GM23338 (cell line): ENCODE measurements around the gene MORC2. TPM values are rescaled to one million over a fixed set of nuclear protein-coding genes. Genes with fewer than 3 reads are reported as not detected.

Experiments
- ATAC-seq: fragments of 200-7000 bp; cut with Tn5 transposase; 3 replicates; pipeline ENCODE4 v1.9.1; 2020
- DNase-seq: peaks from one replicate; pipeline ENCODE4 v3.0.0-alpha.2; 2015; ENCODE audit warnings: low spot score
- H2AFZ ChIP-seq: fragments of 200-600 bp; sonication (generic); 2 replicates; pipeline ENCODE4 v1.8.0; 2016; ENCODE audit warnings: antibody characterized with exemption, mild to moderate bottlenecking, moderate library complexity
- H3F3A ChIP-seq: fragments of 200-600 bp; sonication (generic); replicated peaks from 2 replicates; pipeline ENCODE4 v1.8.0; 2017; ENCODE audit warnings: antibody characterized with exemption, mixed run types, low read depth
- H3K27ac ChIP-seq: fragments of 200-600 bp; sonication (generic); 2 replicates; pipeline ENCODE4 v1.6.1; 2016; ENCODE audit warnings: low read depth
- H3K27me3 ChIP-seq: fragments of 200-600 bp; sonication (generic); 2 replicates; pipeline ENCODE4 v1.8.0; 2016; ENCODE audit warnings: mild to moderate bottlenecking, mixed run types, moderate library complexity; ENCODE audit not compliant: insufficient read depth
- H3K36me3 ChIP-seq: fragments of 200-600 bp; sonication (generic); 2 replicates; pipeline ENCODE4 v1.8.0; 2016; ENCODE audit warnings: mild to moderate bottlenecking; ENCODE audit not compliant: insufficient read depth
- H3K4me1 ChIP-seq: fragments of 200-600 bp; sonication (generic); 2 replicates; pipeline ENCODE4 v1.8.0; 2016; ENCODE audit warnings: mild to moderate bottlenecking, moderate library complexity; ENCODE audit not compliant: insufficient read depth
- H3K4me2 ChIP-seq: fragments of 200-600 bp; sonication (generic); 2 replicates; pipeline ENCODE4 v1.7.1; 2017; ENCODE audit warnings: mixed run types
- H3K4me3 ChIP-seq: fragments of 200-600 bp; sonication (generic); 2 replicates; pipeline ENCODE4 v1.6.1; 2016; ENCODE audit warnings: mixed run types
- H3K79me2 ChIP-seq: fragments of 200-600 bp; sonication (generic); replicated peaks from 2 replicates; pipeline ENCODE4 v1.8.0; 2017; ENCODE audit warnings: mild to moderate bottlenecking; ENCODE audit not compliant: insufficient read depth
- H3K9me2 ChIP-seq: fragments of 200-600 bp; sonication (generic); 2 replicates; pipeline ENCODE4 v1.8.0; 2017; ENCODE audit not compliant: insufficient read depth
- H4K20me1 ChIP-seq: fragments of 200-600 bp; sonication (generic); replicated peaks from 2 replicates; pipeline ENCODE4 v1.8.0; 2017; ENCODE audit warnings: mild to moderate bottlenecking; ENCODE audit not compliant: insufficient read depth
- H3K27ac Mint-ChIP-seq: 2 replicates; pipeline ENCODE4 v1.8.0; 2020; ENCODE audit warnings: inconsistent platforms, mild to moderate bottlenecking, moderate library complexity, mixed read lengths
- H3K27me3 Mint-ChIP-seq: 3 replicates; pipeline ENCODE4 v1.8.0; 2022; ENCODE audit warnings: low read depth, mild to moderate bottlenecking, moderate library complexity, mixed read lengths, inconsistent platforms; ENCODE audit not compliant: insufficient read depth, poor library complexity
- H3K36me3 Mint-ChIP-seq: 3 replicates; pipeline ENCODE4 v1.8.0; 2021; ENCODE audit warnings: low read depth, mild to moderate bottlenecking, inconsistent platforms, moderate library complexity, mixed read lengths
- H3K4me1 Mint-ChIP-seq: 3 replicates; pipeline ENCODE4 v1.8.0; 2020; ENCODE audit warnings: mild to moderate bottlenecking, inconsistent platforms, mixed read lengths
- H3K4me3 Mint-ChIP-seq: 3 replicates; pipeline ENCODE4 v1.8.0; 2021; ENCODE audit warnings: moderate library complexity, mild to moderate bottlenecking, inconsistent platforms, mixed read lengths
- H3K9me3 Mint-ChIP-seq: 3 replicates; pipeline ENCODE4 v1.8.0; 2020; ENCODE audit warnings: moderate library complexity, mild to moderate bottlenecking, inconsistent platforms, mixed read lengths
- CREB1 ChIP-seq: fragments of 250-450 bp; sonication (Bioruptor Pico); IDR thresholded peaks from 2 replicates; pipeline ENCODE4 v1.5.0; 2020; ENCODE audit warnings: low read depth, mild to moderate bottlenecking, moderate library complexity
- EZH2 ChIP-seq: fragments of 200-600 bp; sonication (generic); IDR thresholded peaks from one replicate; pipeline ENCODE4 v1.8.0; 2017; ENCODE audit warnings: antibody characterized with exemption, mild to moderate bottlenecking, low read depth; ENCODE audit not compliant: unreplicated experiment
- JUNB ChIP-seq: IDR thresholded peaks from one replicate; pipeline ENCODE4 v1.6.1; 2016; ENCODE audit warnings: antibody characterized with exemption; ENCODE audit not compliant: unreplicated experiment
- NANOG ChIP-seq: IDR thresholded peaks from 2 replicates; pipeline ENCODE4 v1.6.1; 2016; ENCODE audit warnings: antibody characterized with exemption, borderline replicate concordance
- POLR2AphosphoS5 ChIP-seq: IDR thresholded peaks from 2 replicates; pipeline ENCODE4 v1.6.1; 2016; ENCODE audit warnings: antibody characterized with exemption, low read depth
- STAT1 ChIP-seq: IDR thresholded peaks from one replicate; pipeline ENCODE4 v1.6.1; 2016; ENCODE audit warnings: antibody characterized with exemption; ENCODE audit not compliant: unreplicated experiment
- ZNF114 ChIP-seq: fragments of 250-450 bp; sonication (Bioruptor Pico); IDR thresholded peaks from 2 replicates; pipeline ENCODE4 v1.5.0; 2020; ENCODE audit warnings: mild to moderate bottlenecking, moderate library complexity
- ZNF331 ChIP-seq: fragments of 250-450 bp; sonication (Bioruptor Pico); IDR thresholded peaks from 2 replicates; pipeline ENCODE4 v1.5.0; 2020; ENCODE audit warnings: low read depth, mild to moderate bottlenecking, moderate library complexity
- polyA plus RNA-seq: library from polyadenylated mRNA; unstranded; fragments of >200 nt; fragmentation: Nextera tagmentation; extraction: Ambion mirVana; gene quantifications from 2 replicates; pipeline ENCODE4 v1.2.1, GENCODE V29; 2016
- total RNA-seq: library from RNA; depleted of rRNA; stranded (reverse); fragments of >200 nt; shearing (Covaris generic); gene quantifications from 2 replicates; pipeline ENCODE4 v1.2.3, GENCODE V29; 2014
- TF ChIP-seq, protein P1 (sequence below): IDR thresholded peaks from 2 replicates; pipeline ENCODE4 v1.6.1; 2016; ENCODE audit warnings: antibody characterized with exemption
- TF ChIP-seq, protein P2 (sequence below), 2 experiments: fragments of 200-600 bp in 1 of 2; sonication (generic) in 1 of 2; conservative IDR thresholded peaks; 2 replicates each; pipeline versions ENCODE4 v1.5.1 to v1.6.1; 2016 to 2017; ENCODE audit warnings: antibody characterized with exemption in 2 of 2, low read depth in 2 of 2, mild to moderate bottlenecking in 2 of 2, moderate library complexity in 1 of 2

Gene MORC2
- total and polyA plus RNA-seq, 2 experiments from 2014 or later, result 33.1 to 63.8 TPM

DNA sequence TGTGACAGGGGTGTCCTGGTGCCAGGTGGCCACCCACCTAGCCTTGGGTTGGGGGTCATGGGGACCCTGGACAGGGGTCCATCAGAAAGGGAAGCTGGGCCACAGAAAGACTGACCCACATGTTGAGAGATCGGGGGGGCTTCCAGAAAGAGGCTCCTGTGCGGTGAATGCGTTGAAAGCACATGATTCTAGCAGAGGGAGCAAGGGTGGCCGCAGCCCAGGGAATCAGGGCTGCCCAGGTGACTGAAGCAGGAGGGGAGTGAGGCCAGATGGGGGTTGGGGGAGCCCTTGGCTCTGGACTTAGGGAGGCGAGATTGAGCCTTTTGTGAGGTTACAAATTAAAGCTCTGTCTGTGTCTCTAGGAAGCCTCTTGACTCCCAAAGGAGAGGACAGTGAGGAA lies 80.7 kb downstream of the MORC2 start:
- Histone ChIP-seq H3K9me2 (no peaks in the 10 kb centered on the region), H3K27ac (no peak overlapping the region), H3K4me3 (no peak overlapping the region), H4K20me1 (no peaks in the 10 kb centered on the region), H2AFZ (no peak overlapping the region), H3F3A (no peaks in the 10 kb centered on the region), H3K79me2 (no peaks in the 10 kb centered on the region), H3K27me3 (no peaks in the 10 kb centered on the region), H3K36me3 (no peaks in the 10 kb centered on the region), H3K4me2 (no peak overlapping the region), H3K4me1 (peaks cover 5% of the 10 kb centered on the region; the same call in 1 of the 2 replicates)
- peaks cover 13% of the 10 kb centered on the region for H3K4me1 Mint-ChIP-seq
- H3K9me3 Mint-ChIP-seq, result no peaks in the 10 kb centered on the region
- ATAC-seq, result no peak
- H3K36me3 Mint-ChIP-seq, result peaks cover 10% of the 10 kb centered on the region; the same call in 1 of the 3 replicates
- no peak for TF ChIP-seq JUNB
- TF ChIP-seq, protein P1, sequence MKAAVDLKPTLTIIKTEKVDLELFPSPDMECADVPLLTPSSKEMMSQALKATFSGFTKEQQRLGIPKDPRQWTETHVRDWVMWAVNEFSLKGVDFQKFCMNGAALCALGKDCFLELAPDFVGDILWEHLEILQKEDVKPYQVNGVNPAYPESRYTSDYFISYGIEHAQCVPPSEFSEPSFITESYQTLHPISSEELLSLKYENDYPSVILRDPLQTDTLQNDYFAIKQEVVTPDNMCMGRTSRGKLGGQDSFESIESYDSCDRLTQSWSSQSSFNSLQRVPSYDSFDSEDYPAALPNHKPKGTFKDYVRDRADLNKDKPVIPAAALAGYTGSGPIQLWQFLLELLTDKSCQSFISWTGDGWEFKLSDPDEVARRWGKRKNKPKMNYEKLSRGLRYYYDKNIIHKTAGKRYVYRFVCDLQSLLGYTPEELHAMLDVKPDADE, result no peak
- no peak for TF ChIP-seq NANOG
- TF ChIP-seq EZH2, result no peak
- TF ChIP-seq, protein P2, sequence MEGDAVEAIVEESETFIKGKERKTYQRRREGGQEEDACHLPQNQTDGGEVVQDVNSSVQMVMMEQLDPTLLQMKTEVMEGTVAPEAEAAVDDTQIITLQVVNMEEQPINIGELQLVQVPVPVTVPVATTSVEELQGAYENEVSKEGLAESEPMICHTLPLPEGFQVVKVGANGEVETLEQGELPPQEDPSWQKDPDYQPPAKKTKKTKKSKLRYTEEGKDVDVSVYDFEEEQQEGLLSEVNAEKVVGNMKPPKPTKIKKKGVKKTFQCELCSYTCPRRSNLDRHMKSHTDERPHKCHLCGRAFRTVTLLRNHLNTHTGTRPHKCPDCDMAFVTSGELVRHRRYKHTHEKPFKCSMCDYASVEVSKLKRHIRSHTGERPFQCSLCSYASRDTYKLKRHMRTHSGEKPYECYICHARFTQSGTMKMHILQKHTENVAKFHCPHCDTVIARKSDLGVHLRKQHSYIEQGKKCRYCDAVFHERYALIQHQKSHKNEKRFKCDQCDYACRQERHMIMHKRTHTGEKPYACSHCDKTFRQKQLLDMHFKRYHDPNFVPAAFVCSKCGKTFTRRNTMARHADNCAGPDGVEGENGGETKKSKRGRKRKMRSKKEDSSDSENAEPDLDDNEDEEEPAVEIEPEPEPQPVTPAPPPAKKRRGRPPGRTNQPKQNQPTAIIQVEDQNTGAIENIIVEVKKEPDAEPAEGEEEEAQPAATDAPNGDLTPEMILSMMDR (conservative IDR thresholded peaks at IDR 0.05; ENCODE audit: low read depth in 2 of 2), result no peak
- TF ChIP-seq ZNF114 (CRISPR knock-in tag), result no peak
- no peak for DNase-seq
- H3K4me3 Mint-ChIP-seq, result no peak overlapping the region
- no peak overlapping the region for H3K27ac Mint-ChIP-seq
- H3K27me3 Mint-ChIP-seq, result peaks cover 14% of the 10 kb centered on the region

DNA sequence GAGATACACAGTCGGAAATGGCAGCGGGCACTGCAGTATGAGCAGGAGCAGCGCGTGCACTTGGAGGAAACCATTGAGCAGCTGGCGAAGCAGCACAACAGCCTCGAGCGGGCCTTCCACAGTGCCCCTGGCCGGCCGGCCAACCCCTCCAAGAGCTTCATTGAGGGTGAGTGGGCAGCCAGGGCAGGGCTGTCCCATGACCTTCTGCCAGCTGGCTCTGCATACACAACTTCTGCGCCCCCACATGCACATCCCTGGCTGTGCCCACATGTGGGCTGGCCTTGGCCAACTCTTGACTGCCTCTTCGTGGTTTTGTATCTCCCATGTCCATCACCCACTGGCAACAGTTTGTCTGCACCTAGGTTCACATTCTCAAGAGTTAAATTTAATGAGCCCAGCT lies 81.1 kb downstream of the MORC2 start:
- H3K4me1 ChIP-seq, result peaks cover 5% of the 10 kb centered on the region; the same call in 1 of the 2 replicates
- no peaks in the 10 kb centered on the region for H3K9me2 ChIP-seq
- no peaks in the 10 kb centered on the region for H3F3A ChIP-seq
- peaks cover 16% of the 10 kb centered on the region for H3K4me1 Mint-ChIP-seq
- peaks cover 14% of the 10 kb centered on the region for H3K27me3 Mint-ChIP-seq
- ATAC-seq, result no peak
- no peaks in the 10 kb centered on the region for H4K20me1 ChIP-seq
- H3K36me3 ChIP-seq, result no peaks in the 10 kb centered on the region
- no peak overlapping the region for H3K27ac ChIP-seq
- H3K4me3 Mint-ChIP-seq, result no peak overlapping the region
- no peak for DNase-seq
- no peak overlapping the region for H2AFZ ChIP-seq
- peaks cover 10% of the 10 kb centered on the region; the same call in 1 of the 3 replicates for H3K36me3 Mint-ChIP-seq
- H3K9me3 Mint-ChIP-seq, result no peaks in the 10 kb centered on the region
- H3K79me2 ChIP-seq, result no peaks in the 10 kb centered on the region
- H3K4me3 ChIP-seq, result no peak overlapping the region
- H3K27me3 ChIP-seq, result no peaks in the 10 kb centered on the region
- H3K4me2 ChIP-seq, result no peak overlapping the region
- no peak overlapping the region for H3K27ac Mint-ChIP-seq
- no peak for TF ChIP-seq POLR2AphosphoS5
- no peak for TF ChIP-seq JUNB
- no peak for TF ChIP-seq CREB1 (CRISPR knock-in tag)
- no peak for TF ChIP-seq ZNF331 (CRISPR knock-in tag)
- no peak for TF ChIP-seq NANOG
- TF ChIP-seq EZH2, result no peak
- TF ChIP-seq, protein P1, result no peak
- TF ChIP-seq, protein P2 (conservative IDR thresholded peaks at IDR 0.05; ENCODE audit: low read depth in 2 of 2), result no peak
- no peak for TF ChIP-seq STAT1
